Fibroblast of villous mesenchyme (primary cell): ENCODE measurements around the gene SIM1. TPM values are rescaled to one million over a fixed set of nuclear protein-coding genes. Genes with fewer than 3 reads are reported as not detected.

Experiments
- DNase-seq: peaks from one replicate; pipeline ENCODE4 v3.0.0-alpha.2; 2010; ENCODE audit warnings: low read depth
- H3K4me3 ChIP-seq: 2 replicates; pipeline ENCODE4 v1.5.1; 2011; ENCODE audit warnings: low read depth, mild to moderate bottlenecking, low read length
- total RNA-seq: library from RNA; depleted of rRNA; stranded (reverse); fragments of >200 nt; gene quantifications from 2 replicates; pipeline ENCODE4 v1.2.3, GENCODE V29; 2012
- TF ChIP-seq, protein P1 (sequence below): IDR thresholded peaks from 2 replicates; pipeline ENCODE4 v1.5.1; 2012; ENCODE audit warnings: low read depth, mild to moderate bottlenecking, low read length; ENCODE audit not compliant: insufficient read depth

SIM1 gene
- total RNA-seq = not detected in 2 replicates

DNA sequence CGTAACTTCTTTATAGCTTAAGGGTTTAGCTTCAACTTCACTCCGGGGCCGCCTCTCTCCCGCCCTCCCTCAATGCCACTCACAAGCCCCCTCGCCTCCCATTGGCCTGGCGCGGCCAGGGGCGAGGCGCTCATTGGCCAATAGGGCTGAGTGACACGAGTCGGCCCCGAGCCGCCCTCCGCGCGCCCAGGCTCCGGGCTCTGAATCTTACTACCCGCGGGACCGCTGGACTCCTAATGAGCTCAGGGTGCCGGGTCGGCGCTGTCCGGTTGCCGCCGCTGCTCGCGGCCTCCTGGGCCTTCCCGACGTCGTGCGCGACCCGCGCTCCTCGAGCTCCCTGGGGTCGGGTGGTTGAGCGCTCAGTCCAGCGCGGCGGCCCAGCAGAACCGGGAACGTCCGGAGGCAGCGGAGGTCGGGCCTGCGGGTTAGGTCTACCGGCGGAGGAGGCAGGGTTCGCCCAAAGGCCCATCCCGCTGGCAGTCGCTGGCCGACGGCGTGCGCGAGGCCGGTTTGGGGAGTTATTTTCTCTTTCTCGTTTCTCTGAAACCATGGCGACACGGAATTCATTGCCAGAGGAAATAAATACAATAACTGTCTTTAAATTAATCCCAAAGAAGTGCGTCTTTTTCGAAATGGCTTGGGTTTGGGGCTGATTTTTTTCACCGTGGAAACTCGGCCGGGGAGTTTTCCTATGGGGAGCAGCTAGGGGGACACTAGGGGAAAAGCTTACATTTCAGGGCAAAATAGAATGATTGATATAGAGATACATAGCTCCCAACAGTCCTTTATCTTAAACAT, at the start of gene SIM1:
Gene SIM1 (minus strand): TSS at position 19 of the 798 bp plus-strand sequence. CDS start 1,453 bp downstream, outside the sequence.
- TF ChIP-seq, protein P1, sequence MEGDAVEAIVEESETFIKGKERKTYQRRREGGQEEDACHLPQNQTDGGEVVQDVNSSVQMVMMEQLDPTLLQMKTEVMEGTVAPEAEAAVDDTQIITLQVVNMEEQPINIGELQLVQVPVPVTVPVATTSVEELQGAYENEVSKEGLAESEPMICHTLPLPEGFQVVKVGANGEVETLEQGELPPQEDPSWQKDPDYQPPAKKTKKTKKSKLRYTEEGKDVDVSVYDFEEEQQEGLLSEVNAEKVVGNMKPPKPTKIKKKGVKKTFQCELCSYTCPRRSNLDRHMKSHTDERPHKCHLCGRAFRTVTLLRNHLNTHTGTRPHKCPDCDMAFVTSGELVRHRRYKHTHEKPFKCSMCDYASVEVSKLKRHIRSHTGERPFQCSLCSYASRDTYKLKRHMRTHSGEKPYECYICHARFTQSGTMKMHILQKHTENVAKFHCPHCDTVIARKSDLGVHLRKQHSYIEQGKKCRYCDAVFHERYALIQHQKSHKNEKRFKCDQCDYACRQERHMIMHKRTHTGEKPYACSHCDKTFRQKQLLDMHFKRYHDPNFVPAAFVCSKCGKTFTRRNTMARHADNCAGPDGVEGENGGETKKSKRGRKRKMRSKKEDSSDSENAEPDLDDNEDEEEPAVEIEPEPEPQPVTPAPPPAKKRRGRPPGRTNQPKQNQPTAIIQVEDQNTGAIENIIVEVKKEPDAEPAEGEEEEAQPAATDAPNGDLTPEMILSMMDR = no peak
- peak within 1 kb of the TSS; percentile 44 for H3K4me3 ChIP-seq
- DNase-seq = peak; percentile 62

DNA sequence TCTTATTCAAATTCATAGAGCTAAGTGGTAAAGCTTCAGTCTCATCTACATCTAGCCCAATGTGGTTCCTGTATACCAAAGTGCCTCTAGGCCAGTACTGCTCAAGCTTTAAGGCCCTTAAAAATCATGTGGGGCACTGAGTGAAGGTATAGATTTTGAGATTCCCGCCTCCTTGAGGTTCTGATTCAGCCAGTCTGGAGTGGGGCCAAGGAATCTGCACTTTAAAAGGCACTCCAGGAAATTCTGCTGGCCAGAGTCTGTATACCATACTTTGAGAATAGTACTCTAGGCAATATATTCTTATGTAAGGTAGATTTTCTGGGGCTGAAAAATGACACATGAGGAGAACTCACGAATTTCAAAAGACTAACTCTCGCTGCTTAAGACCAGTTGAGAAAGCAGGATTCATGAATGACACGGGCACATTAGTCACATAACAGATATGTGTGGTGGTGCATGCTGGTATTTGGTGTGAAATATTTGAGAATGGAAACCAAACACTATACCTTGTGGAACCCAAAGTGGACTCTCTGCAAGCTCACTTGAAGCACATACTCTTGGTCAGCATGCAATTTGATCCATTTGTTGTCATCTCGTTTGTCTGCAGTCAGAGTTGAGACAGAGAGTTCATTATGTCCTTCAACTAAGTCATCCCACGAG, 47.6 kb upstream of the SIM1 start:
- no peak overlapping the region for H3K4me3 ChIP-seq
- TF ChIP-seq, protein P1 = no peak
- DNase-seq = no peak

- TF ChIP-seq, protein P1 = no peak
- H3K4me3 ChIP-seq = no peak overlapping the region
Measured at GRCh38 chr6:100509101-100509500, 44.4 kb upstream of the SIM1 start.

GRCh38 chr6:100506651-100507050, 41.9 kb upstream of the SIM1 start:
- TF ChIP-seq, protein P1 = no peak
- no peak overlapping the region for H3K4me3 ChIP-seq
- peak; percentile 27 for DNase-seq

More at GRCh38 chr6:100509101-100509500, 44.4 kb upstream of the SIM1 start:
- DNase-seq = no peak

DNA sequence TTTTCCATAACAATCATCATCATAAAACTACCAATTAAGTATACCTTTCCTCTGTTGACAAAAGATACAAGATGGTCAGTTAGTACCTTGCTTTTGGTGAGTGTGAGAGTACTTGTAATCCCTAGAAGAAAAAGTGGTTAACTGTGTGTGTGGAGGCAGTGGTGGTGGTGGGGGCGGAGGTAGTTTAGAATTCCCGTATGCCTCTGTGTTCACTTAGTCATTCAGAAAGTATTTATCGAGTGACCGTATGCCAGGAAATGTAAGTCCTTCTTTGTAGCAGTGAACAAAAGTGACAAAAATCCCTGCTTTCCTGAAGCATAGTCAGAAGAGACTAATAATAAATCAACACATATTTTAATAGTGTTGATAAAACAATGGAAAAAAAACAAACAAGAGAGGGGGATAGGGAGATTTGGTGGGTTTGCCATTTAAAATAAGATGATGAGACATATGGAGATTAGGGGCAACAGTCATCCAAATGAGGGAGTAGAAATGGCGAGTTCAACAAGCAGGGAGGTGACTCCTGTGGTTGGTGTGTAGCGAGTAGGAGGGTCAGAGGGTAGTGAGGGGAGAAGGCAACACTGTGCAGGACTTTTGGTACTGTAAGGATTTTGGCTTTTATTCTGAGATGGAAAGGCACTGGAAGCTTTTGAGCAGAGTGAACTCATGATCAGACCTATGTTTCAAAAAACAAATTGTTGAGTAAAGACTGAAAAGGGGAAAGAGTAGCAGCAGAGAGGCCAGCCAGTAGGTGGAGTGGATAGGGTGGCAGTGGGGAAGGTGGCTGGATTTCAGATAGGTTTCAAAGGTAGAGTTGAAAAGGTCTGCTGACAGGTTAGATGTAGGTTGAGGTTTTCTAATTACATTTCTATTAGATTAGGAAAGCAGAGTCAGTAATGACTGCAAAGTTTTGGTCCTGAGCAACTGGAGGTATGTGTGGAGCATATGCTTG, 40.3 kb upstream of the SIM1 start:
- TF ChIP-seq, protein P1 = no peak
- no peak overlapping the region for H3K4me3 ChIP-seq
- peak; percentile 78 for DNase-seq

DNA sequence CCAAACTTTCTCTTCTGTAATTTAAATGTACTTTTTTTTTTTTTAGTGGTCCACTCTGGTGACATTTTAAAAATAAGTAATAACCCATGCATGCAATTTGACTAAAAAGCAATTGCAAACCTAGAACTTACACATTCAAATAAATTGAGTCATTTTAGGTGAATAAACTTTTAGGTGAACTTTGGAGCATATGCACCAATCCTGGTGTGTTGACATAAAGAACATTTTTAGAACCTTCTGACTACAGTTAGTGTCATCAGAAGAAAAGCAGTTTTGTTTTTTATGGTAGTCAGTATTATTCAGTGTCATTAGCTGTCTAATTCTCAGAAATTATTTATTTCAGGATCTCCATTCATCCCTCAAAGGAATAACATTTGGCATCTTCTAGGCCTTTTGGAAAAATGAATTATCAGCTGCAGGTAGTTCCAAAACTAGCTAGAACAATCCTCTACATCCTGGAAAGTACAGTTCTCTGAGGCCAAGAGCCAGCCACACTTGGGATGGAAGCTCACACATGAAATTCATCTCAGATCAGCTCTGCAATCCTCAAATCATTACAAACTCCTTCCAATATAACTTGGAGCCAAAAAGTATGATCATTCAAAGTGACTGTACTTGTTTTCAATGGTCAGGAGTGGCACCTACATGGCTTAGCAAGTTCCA, 38.5 kb upstream of the SIM1 start:
- no peak for DNase-seq
- TF ChIP-seq, protein P1 = no peak
- no peak overlapping the region for H3K4me3 ChIP-seq
